Stimulated activated CD4-positive, alpha-beta T cell treated with anti-CD3 and anti-CD28 coated beads, Interleukin-2, amount 100 ng/mL, for 24 hours (primary cell): ENCODE results near the gene CDKN2D.

Experiments
- DNase-seq, 2 donors: peaks; one replicate each; pipeline ENCODE4 v3.0.0-alpha.2; 2020

Gene CDKN2D

DNA sequence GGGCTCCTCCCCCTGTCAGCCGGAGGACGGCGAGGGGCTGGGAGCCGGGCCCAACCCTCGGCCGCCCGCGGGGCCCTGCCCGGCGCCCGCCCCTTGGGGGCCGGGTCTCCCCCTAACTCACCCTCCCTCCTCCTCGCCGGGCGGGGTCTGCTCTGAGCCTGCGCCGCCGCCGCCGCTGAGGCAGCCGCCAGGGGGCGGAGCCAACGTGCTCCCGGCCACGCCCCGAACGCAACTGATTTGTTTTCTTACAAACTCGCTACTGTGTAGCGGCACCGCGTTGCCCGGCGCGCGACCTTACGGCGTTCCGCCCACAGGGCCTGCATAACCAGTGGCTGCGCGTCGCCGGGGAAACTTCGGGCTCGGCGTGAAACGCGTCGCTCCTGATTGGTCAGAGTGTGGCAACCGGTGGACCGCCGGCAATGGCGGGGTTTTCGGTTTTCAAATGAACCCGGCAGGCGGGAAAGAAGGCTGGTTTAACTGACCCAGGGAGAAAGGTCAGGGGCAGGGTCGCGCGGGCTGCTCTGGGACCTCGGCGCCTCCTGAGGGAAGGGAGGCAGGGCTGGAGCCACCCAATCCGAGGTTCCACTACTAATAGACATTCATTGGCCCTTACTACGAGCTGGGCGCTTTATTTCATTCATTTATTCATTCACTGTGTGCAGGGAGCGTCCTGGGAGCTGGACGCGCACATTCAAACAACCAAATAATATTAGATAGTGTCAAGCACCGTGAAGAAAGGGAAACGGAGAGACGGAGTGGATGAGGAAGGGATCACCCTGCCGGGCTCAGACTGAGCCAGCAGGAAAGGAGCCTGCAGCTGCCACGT, at the start of gene CDKN2D:
CDKN2D (minus strand) TSS at position 154 of the 826 bp plus-strand sequence. CDS start 326 bp downstream, outside the sequence.
- DNase-seq: peak; percentile 99 to 100

- DNase-seq: no peak
Measured at GRCh38 chr19:10617409-10618121, 48.8 kb upstream of the CDKN2D start.

DNA sequence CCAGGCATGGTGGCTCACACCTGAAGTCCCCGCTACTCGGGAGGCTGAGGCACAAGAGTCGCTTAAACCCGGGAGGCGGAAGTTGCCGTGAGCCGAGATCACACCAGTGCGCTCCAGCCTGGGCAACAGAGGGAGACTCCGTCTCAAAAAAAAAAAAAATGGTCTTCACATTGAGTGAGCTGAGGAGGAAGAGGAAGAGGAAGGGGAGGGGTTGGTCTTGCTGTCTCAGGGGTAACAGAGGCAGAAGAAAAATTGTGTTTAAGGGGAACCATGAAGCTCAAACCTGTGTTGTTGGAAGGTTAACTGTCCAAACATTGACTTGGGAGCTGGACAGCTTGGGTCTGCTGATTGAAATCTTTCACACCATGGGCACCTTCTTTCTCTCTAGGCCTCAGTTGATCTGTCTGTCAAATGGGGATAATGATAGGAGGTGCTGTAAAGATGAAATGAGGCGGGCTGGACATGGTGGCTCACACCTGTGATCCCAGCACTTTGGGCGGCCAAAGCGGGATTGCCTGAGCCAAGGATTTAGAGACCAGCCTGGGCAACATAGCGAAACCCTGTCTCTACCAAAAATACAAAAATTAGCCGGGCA, 46.7 kb upstream of the CDKN2D start:
- DNase-seq: no peak

DNA sequence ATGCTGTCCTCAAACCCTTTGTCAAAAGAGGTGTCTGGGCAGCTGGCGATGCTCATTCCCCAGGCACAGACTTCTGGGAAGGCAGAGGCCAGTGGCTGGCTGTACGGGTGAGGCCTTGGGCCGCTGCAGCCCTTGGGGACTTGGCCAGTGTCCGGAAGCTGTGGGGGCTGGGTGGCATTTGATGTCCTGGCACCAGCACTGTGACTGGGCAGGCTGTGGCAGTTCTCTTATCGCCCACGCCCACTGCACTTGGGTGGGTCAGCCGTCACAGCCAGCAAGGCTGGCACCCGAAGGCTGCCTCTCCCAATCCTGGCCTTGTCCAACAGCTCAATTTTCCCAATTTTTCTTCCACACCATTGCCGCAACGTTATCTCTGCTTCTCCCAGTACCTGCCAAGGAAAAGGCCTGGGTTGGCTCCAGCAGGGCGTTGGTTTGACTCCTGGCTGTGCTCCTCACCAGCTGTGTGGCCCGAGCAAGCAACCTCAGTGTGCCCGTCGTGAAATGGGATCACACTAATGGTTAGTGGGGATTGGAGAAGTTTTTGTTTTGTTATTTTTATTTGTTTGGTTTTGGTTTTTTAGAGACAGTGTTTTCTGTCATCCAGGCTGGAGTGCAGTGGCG, 43.8 kb upstream of the CDKN2D start:
- DNase-seq: no peak

- no peak for DNase-seq
Measured at GRCh38 chr19:10611907-10612306, 43.1 kb upstream of the CDKN2D start.

- DNase-seq: peak in 1 of 2 donors; percentile 39
Measured at GRCh38 chr19:10604460-10604980, 35.7 kb upstream of the CDKN2D start.

GRCh38 chr19:10603873-10604459, 35.2 kb upstream of the CDKN2D start:
- peak; percentile 16 to 33 for DNase-seq

GRCh38 chr19:10603084-10603872, 34.5 kb upstream of the CDKN2D start:
- DNase-seq: peak; percentile 69 to 76

GRCh38 chr19:10602330-10603083, 33.7 kb upstream of the CDKN2D start:
- DNase-seq: peak; percentile 89 to 92

DNA sequence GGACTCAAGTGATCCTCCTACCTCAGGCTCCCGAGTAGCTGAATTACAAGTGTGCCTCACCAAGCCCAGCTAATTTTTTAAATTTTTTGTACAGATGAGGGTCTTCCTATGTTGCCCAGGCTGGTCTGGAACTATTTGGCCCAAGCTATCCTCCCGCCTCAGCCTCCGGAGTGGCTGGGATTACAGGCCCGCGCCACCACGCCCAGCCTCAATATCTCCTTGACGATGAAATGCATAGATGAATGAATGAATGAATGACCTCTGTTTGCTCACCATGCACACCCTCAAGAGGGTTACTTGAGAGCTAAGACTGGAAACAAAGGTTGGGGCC, 33.2 kb upstream of the CDKN2D start:
- no peak for DNase-seq

GRCh38 chr19:10600149-10600548, 31.4 kb upstream of the CDKN2D start:
- DNase-seq: no peak

- no peak for DNase-seq
Measured at GRCh38 chr19:10593820-10594637, 25.2 kb upstream of the CDKN2D start.

GRCh38 chr19:10593148-10593547, 24.4 kb upstream of the CDKN2D start:
- no peak for DNase-seq

GRCh38 chr19:10587839-10588150, 19.0 kb upstream of the CDKN2D start:
- DNase-seq: no peak

DNA sequence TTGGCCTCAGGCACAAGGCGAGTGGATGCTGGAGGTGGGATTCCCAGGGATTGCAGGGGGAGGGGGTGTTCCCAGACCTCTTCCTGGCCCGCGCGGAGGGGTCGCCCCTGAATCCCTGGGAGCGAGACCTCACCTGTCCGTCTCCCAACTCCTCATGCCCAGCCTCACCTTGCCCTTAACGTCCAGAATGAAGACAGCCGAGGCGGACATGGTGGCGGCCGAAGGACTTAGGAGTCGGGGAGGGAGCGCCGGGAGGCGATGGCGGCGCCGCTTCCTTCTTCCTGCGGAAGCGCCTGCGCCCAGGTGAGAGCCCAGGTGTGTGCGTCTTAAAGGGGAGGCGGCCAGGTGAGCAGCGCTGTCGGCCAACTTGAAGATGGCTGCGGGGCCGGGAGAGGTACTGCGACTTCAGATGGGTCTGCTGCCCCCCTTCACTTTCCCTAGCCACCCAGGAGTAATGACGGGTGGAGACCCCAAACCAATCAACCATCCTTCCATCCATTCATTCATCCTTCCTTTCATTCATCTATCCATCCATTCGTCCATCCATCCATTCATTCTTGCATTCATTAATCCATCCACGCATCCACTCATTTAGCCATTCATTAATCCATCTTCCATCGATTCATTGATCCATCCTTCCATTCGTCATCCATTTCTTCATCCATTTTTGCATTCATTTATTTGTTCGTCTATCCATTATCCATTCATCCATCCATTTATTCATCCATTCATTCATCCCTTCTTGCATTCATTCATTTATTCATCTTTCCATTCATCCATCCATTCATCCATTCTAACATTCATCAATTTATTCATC, 18.5 kb upstream of the CDKN2D start, which contains the start of gene AP1M2:
AP1M2 (minus strand) TSS at position 291 of the 817 bp plus-strand sequence; CDS start at position 210, 81 bp downstream.
- no peak for DNase-seq

GRCh38 chr19:10586396-10586795, 17.6 kb upstream of the CDKN2D start:
- no peak for DNase-seq

- no peak for DNase-seq
Measured at GRCh38 chr19:10583036-10583776, 14.4 kb upstream of the CDKN2D start.

DNA sequence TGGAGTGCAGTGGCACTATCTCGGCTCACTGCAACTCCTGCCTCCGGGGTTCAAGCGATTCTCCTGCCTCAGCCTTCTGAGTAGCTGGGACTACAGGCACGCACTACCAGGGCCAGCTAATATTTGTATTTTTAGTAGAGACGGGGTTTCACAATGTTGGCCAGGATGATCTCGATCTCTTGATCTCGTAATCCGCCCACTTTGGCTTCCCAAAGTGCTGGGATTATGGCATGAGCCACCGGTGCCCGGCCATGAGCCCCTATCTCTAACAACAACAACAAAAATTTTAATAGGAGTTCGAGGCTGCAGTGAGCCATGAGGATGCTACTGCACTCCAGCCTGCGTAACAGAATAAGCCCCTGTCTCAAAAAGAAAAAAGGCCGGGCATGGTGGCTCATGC, 13.3 kb upstream of the CDKN2D start:
- DNase-seq: no peak
